D721Med (cell line): ENCODE results near the gene MYORG.

Experiments used
- DNase-seq: peaks from one replicate; pipeline ENCODE4 v3.0.0; 2011; ENCODE audit warnings: low spot score; ENCODE audit not compliant: insufficient read length
- FAIRE-seq: peaks from 2 replicates; lab custom pipeline; 2011; peaks lifted over from hg19 to GRCh38; lab: Jason Lieb, UNC
- TF ChIP-seq, protein P1 (sequence below): IDR thresholded peaks from 2 replicates; pipeline ENCODE4 v1.5.1; 2012; ENCODE audit warnings: mild to moderate bottlenecking, control low read depth; ENCODE audit not compliant: insufficient read depth; ENCODE audit errors: missing control alignments

Gene MYORG

DNA sequence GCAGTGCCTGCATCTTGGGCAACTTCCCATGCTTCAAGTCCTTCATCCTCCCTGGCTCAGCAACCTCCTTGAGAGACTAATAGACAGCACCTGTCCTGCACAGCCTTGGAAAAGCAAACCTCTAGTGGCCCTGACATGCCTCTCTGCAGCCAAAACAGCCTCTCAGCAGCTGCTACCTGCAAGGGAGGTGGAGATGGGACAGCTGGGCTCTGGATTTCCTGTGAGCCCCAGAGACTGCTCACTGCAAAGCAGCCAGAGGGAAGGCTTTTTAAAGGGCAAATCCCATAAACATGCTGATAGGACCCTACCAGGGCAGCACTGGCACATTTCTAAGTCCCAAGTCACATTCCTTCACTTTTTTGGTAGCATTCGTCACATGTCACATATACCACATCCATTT lies 31.5 kb upstream of the MYORG start:
- no peak for DNase-seq
- TF ChIP-seq, protein P1, sequence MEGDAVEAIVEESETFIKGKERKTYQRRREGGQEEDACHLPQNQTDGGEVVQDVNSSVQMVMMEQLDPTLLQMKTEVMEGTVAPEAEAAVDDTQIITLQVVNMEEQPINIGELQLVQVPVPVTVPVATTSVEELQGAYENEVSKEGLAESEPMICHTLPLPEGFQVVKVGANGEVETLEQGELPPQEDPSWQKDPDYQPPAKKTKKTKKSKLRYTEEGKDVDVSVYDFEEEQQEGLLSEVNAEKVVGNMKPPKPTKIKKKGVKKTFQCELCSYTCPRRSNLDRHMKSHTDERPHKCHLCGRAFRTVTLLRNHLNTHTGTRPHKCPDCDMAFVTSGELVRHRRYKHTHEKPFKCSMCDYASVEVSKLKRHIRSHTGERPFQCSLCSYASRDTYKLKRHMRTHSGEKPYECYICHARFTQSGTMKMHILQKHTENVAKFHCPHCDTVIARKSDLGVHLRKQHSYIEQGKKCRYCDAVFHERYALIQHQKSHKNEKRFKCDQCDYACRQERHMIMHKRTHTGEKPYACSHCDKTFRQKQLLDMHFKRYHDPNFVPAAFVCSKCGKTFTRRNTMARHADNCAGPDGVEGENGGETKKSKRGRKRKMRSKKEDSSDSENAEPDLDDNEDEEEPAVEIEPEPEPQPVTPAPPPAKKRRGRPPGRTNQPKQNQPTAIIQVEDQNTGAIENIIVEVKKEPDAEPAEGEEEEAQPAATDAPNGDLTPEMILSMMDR, result no peak
- no peak for FAIRE-seq

DNA sequence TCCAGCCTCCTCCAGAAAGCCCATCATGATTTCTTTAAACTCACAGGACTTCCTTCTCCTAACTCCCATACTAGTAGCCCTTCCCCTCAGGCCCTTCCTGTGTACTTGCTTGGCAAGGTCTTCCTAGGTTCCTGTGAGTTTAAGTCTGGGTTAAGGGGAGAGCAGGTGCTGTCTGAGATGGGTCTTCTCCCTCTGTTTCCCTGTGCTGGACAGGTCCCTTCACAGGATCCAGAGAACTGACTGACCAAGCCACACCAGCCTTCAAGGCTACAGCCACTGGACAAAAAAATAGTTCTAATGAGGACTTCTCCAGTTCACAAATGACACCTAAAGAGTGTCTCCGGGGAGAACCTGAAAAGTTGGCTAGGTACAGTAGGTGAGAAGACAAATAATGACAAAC lies 29.5 kb upstream of the MYORG start:
- no peak for FAIRE-seq
- no peak for DNase-seq
- TF ChIP-seq, protein P1, result no peak

DNA sequence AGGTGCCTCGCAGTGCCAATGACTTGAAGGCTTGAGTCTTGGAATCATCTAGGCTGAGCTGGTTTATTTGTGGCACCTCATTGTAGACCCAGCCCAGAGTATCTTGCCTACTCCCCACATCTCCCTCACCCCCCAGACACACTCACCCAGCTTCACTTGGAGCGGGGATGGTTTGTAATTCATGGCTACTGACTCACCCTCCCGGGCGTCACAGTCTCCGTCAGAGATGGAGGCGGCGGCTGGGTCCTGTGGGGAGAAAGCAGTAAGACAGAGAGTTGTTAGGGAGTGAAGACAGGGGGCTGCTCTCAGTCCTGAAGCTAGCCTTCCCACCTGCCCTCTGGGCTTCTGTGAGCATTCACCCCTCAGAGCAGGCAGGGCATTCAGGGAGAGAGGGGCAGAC lies 29.0 kb upstream of the MYORG start:
- TF ChIP-seq, protein P1, result no peak
- no peak for DNase-seq
- no peak for FAIRE-seq

DNA sequence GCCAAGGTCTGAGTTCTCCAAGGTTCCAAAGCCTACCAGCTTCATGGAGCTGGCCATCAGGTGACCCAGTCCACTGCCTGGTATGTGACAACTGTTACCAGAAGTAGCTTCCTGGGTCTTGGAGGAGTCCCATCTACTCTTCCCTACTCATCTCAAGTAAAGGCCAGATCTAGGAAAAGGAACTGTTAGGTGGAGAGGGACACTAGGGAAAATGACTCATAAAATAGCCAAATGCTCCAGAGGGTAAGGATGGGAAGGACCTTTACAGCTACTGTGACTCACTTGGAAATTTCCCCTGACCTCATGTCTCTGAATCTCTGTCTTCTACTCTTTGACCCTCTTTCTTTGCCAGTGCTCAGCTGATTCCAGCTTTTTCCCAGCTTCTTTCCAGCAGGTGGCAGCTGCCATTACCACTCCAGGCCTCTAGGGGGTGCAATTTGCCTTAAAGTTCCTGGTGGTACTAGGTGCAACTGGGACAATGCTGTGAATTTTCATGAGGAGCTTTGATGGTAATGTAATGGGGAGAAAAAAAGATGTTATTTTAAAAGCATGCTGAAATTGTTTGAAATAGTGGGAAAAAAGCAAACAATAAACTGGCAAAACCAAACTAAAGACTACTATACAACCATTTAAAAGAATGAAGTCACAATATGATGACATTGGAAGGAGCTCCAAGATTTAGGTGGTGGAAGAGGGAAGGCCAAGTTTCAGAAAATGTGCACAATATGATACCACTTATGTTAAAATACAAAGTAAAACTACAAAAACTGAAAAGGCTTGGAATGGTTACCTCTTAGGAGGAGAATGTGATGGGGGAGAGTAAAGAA lies 27.1 kb upstream of the MYORG start:
- TF ChIP-seq, protein P1, result peak; percentile 96
- FAIRE-seq (peak; percentile 44), DNase-seq (peak; percentile 56)

DNA sequence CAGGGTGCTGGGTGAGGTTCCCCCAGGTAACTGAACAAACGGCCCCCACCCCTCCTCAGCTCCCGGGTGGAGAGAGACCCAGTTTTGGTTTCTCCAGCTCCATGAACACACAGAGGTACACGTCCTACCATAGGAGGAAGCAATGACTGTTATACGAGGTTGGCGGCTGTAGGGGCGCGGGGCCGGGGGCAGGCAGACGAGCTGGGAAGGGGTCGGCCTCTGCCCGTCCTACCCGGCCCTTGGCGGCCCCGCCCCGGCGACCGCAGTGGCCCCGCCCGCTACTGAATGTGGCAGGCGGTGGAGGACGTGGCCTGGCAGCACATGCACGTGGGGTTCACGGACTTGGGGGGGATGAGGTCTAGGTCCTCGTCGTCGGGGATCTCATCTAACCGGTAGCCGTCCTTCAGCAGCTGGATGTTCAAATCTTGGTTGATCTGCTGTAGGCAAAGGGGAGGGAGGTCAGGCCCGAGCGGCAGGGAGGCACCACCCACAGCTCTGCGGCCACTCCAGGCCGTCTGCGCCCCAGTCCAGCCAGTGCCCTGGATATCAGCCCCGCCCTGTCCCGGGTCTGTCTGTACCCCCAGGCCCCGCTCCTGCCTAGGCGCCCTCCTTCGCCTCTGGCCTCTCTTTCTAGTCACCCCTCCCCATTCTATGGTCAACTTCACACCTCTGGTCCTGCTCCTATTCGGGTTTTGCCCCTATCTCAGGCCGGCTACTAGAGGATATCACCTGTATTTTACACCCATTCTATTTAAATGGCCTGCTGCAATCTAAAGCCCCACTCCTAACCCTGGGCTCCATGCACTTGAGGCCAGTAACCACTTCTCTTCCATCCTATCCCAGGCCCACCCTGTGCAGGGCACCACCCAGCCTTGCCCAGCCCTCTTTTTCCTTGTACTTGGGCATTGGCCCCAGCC lies 24.2 kb upstream of the MYORG start:
- TF ChIP-seq, protein P1, result no peak
- DNase-seq (no peak), FAIRE-seq (no peak)

DNA sequence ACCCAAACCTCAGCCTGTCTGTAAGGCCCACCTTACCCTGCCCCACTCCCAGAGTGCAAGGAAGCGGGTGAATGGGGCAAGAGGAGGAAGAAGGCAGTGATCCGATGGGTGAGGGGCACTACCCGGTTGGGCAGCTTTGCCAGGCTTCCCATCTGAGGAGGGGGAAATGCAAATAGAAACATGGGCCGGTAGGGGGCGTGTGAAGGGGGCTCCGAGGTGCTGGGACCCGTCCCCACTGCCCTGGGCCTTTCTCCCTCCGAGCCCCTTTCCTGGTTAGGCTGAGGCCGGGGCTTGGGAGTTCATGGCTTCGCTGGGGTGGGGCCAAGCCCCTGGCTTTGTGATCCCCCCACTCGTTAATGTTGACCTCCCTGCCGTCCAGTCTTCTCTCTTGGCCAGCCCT lies 23.6 kb upstream of the MYORG start:
- DNase-seq (no peak), FAIRE-seq (no peak)
- TF ChIP-seq, protein P1, result no peak
